SHP77 treated with DMSO at 0.1 percent for 48 hours (cell line): Measurements from ENCODE around the gene ARHGAP30.

ENCODE experiments used
- DNase-seq: peaks from one replicate; lab custom pipeline; 2025; lab: John Stamatoyannopoulos, UW

Gene ARHGAP30

DNA sequence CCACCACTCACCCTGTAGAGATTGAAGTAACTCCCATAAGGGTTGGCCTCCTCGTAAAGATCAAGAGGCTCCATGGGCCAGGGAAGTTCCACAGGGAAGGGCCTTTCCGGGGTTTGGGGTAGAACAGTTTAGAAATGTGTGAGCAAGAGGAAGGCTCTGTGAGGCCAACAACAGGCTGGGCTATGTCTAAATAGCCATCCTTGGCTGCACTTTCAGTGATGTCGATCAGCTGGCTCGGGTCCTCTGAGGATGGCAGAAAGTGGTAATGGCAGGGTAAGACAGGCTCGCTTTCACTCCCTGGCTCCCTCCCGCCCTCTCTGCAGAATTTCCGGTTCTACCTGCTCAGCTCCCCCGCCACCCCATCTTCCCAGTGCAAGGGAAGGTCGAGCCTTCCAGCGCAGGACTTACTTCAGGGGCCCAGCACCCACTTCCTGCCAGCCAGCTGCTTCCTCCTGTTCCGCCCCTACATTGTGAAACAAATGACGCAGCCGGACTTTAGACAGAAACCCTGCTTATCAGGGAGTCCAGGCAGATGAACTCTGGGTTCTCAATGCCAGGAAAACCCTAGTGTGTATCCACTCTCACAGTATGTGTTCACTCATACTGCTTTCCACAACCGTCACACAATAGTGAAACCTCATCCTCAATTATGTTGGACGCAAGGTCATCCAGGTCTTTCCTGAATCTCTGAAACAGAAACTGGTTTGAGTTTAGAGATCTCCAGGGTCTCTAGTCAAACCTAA is 56.0 kb downstream of the ARHGAP30 start:
- DNase-seq, result no peak

DNA sequence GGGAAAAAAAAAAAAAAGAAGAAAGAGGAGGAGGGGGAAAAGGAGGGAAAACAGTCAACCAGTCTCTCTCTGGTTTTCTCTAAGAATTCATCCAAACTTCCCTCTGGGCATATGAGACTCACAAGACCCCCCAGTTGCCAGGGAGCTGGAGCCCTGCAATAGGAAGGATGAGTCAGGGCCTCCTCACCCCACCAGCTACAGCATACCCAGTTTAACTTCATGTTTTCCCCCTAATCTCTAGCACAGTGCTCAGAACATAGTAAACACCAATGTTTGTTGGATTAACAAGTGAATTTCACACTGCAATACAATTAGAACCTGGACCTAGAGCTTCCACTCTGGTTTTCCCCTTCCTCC is 56.6 kb downstream of the ARHGAP30 start:
- no peak for DNase-seq

DNA sequence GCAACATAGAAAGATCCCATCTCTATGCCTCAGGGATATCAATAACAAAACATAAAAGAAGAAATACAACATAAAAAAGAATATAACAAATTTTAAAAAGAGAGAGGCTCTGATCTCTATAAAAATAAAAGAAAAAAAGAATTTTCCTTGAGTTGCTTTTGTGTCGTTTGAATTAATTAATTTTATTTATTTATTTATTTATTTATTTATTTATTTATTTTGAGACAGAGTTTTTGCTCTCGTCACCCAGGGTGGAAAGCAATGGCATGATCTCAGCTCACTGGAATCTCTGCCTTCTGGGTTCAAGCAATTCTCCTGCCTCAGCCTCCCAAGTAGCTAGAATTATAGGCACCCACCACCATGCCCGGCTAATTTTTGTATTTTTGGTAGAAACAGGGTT is 57.3 kb downstream of the ARHGAP30 start:
- no peak for DNase-seq

DNA sequence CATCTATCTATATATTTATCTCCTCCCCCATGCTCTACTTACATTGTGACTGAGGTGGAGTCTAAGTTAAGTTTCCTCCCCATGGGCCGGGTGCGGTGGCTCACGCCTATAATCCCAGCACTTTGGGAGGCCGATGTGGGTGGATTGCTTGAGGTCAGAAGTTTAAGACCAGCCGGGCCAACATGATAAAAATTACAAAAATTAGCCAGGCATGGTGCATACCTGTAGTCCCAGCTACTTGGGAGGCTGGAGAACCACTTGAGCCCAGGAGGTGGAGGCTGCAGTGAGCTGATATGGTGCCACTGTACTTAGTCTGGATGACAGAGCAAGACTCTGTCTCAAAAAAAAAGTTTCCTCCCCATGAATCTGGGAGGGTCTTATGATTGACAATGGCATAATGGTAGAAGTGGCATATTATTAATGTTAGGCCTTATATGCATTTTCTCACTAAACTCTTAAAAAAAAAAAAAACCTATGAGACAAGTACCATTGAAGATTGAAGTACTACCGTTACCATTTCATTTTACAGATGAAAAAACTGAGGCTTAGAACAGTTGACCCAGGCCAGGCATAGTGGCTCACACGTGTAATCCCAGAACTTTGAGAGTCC is 60.0 kb downstream of the ARHGAP30 start:
- DNase-seq, result no peak

DNA sequence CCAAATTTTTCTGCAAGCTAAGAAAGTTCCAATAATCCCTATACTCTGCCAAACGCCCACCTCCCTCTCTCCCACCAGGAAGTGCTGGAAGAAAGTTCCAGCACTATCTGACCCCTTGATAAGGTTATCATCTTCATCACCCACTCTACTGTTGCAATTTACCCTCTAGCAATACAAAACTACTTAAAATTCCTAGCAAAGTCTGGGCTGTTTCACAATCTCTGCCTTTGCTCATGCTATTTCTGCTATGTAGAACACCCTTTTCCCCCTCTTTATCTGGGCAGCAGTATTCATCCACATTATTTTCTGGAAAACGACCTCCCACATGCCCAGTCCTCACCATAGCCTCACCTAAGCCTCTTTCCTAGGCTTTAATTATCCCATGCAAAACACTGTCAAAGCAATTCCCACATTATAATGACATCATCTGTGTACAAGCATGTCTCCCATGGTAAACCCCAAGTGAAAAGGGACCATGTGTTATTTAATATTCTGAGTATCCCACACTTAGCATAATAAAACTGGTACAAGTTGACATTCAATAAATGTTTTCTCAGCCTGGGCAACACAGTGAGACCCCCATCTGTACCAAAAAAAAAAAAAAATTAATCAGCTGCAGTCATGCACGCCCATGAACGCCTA is 60.7 kb downstream of the ARHGAP30 start:
- DNase-seq, result no peak

DNA sequence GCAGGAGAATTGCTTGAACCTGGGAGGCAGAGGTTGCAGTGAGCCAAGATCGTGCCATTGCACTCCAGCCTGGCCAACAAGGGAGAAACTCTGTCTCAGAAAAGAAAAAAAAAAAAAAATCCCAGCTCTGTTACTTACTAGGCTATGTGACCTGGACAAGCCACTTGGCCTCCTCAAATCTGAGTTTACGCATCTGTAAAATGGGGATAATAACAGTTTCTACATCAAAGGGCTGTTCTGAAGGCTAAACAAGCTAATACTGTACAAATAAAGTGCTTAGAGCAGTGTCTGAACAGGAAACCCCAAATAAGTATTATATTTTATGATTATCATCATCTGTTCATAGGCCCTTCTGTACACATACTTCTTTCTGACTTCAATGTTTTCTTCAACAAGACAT is 62.3 kb downstream of the ARHGAP30 start:
- DNase-seq, result no peak

DNA sequence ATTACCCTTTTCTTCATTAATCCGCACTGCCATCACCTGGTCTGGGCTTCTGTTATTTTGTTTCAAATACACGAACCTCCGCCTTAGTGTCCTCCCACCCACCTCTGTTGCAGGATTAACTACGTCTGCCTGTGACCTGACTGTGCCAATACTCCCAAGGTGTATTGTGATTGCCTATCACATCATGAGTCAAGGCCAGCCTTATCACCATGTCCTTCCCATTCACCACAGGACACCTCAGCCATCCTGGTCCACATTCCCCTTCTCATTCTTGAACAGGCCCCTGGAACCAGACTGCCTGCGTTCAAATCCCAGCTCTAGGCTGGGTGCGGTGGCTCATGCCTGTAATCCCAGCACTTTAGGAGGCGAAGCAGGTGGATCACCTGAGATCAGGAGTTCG is 63.1 kb downstream of the ARHGAP30 start:
- no peak for DNase-seq

DNA sequence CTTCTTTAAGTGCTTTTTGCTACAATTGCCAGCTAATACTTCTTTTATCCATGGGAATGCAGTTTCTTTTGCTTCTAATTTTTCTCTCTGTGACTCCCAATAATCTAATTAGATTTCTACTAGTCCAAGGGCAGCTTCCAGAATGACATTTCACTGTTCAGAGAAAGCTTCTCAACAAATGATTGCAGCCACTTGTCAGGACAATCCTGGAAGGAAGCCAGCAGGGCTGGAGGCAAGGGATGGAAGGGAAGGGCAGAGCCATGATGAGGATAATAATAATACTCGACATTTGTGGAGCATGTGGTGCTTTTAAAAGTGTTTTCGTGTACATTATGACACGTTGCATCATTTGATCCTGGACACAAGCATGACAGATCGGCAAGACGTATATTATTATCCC is 68.2 kb downstream of the ARHGAP30 start:
- DNase-seq, result peak; percentile 28

DNA sequence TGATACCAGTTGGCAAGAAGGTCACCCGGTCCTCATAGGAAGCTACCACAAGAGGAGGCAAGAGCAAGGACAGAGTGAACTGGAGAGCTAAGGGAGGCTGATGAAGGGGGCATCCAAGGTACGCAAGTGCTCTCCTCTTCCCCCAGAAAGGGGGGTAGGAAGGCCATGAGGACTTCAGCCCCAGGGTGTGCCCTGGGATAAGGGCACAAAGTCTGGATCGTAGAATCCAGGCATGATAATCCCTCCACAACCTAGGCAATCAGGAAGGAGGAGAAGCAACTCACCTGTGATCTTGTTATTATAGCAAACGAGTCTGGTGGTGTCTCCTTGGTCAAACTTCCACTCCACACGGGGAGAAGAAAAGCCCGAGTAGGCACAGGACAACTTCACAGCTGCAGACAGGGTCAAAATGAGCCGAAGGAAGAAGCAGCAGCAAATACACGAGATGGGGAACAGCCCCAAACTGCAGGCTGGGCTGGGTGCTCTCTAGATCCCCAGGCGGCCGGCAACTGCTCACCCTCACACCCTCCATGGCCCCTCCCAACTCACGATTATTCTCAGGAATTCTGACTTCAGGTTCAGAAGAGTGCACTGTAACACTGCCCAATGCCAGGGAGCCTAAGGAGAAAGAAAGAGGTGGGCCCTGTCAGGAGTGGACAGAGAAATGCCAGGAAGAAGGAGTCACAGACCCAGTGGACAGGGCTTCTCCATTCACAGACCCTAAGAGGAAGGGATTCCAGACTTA is 68.8 kb downstream of the ARHGAP30 start:
- DNase-seq, result no peak

DNA sequence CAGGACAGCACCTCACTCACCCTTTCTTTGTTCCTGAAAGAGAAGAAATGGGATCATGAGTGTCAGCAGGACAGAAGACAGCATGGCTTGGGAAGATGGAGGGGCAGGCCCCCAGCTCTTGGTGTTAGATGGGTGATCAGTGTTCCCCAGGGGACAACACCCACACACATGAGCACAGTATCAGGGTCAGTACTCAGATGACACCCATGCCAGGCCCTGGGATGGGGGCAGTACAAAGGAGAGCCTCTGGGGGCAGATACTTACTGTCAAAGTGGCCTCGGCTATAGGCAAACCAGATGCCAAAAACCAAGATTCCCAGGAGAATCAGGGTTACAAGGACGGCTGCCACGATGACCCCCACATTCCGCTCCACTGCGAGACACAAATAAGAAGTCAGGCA is 70.3 kb downstream of the ARHGAP30 start:
- no peak for DNase-seq

DNA sequence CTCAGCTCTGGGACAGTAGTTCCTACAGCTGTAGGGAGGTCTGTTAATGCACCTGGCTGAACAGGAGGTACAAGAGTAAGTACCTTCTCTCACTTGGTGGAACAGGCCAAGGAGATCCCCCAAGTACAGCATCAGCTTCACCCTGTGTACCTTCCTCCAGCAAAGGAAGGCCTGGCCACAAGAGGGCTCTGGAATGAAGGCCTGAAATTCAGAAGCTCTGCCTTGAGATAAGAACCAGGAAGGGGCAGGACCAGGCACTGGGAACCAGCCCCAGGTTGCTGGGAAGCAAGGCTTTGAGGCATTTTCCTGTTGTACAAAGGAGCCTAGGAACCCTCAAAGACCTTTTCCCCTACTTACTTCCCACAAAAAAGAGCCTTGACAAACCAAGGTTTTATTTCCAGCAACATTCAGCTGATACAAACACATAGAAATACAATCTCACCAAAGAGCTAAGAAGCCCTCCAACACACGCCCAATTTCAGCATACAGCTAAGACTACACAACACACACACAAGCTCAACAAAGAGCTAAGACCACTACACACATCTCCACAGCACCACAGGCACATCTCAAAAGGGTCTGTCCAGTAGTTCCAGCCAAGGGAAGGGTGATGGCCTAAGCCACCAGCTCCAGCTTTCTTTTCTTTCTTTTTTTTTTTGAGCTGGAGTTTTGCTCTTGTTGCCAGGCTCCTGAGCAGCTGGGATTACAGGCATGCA is 72.2 kb downstream of the ARHGAP30 start:
- DNase-seq, result no peak
